HepG2 (cell line): ENCODE measurements around the gene P2RY8. TPM values are rescaled to one million over a fixed set of nuclear protein-coding genes. Genes with fewer than 3 reads are reported as not detected.

Source experiments
- ATAC-seq: fragments of 200-7000 bp; cut with Tn5 transposase; 3 replicates; pipeline ENCODE4 v1.9.1; 2020; ENCODE audit warnings: mild to moderate bottlenecking, moderate library complexity
- BruUV-seq: library from RNA; stranded (reverse); fragments of 400-500 nt; replicated peaks from 2 replicates; lab custom pipeline; 2021; lab: Mats Ljungman, UMichigan
- CTCF ChIA-PET: fragments of 300-600 bp; formaldehyde crosslinking; extraction: SDS; loops from one replicate; lab custom pipeline; 2021; ENCODE audit warnings: low total read pairs, inconsistent platforms, low intra/inter-chr PET ratio; lab: Yijun Ruan, JAX
- POLR2A ChIA-PET: fragments of 350-600 bp; sonication (Branson Sonifier 250); formaldehyde crosslinking; loops from one replicate; lab custom pipeline; 2020; ENCODE audit warnings: antibody characterized with exemption, inconsistent platforms; lab: Yijun Ruan, JAX
- DNase-seq: peaks from one replicate; pipeline ENCODE4 v3.0.0-alpha.2; 2015; ENCODE audit warnings: low spot score
- FAIRE-seq: peaks from 3 replicates; lab custom pipeline; 2011; peaks lifted over from hg19 to GRCh38; lab: Jason Lieb, UNC
- H2AFZ ChIP-seq: one replicate; pipeline ENCODE4 v1.6.1; 2011; ENCODE audit warnings: low read length, inconsistent platforms
- H3K27ac ChIP-seq: fragments of 300-600 bp; 3 replicates; pipeline ENCODE4 v1.8.0; 2011; ENCODE audit warnings: mixed run types, mild to moderate bottlenecking, mixed read lengths, low read length, inconsistent platforms; ENCODE audit not compliant: insufficient read depth; ENCODE audit errors: extremely low read length
- H3K27me3 ChIP-seq, 2 experiments: fragments of 200-600 bp in 1 of 2; 2 replicates in 1 of 2; 3 replicates in 1 of 2; pipeline versions ENCODE4 v1.6.0 to v1.8.0; 2011; ENCODE audit warnings: low read length in 2 of 2, mild to moderate bottlenecking in 2 of 2, moderate library complexity in 2 of 2, inconsistent platforms in 1 of 2; ENCODE audit not compliant: insufficient read depth in 2 of 2, control insufficient read depth in 1 of 2
- H3K36me3 ChIP-seq, 2 experiments: fragments of 200-600 bp in 1 of 2; replicated peaks in 1 of 2; 2 replicates in 1 of 2; 3 replicates in 1 of 2; pipeline versions ENCODE4 v1.5.1 to v1.8.0; 2011; ENCODE audit warnings: low read length in 2 of 2, inconsistent platforms in 1 of 2; ENCODE audit not compliant: insufficient read depth in 2 of 2, control insufficient read depth in 1 of 2
- H3K4me1 ChIP-seq: 2 replicates; pipeline ENCODE4 v1.5.1; 2012; ENCODE audit warnings: low read length, inconsistent platforms; ENCODE audit not compliant: insufficient read depth
- H3K4me2 ChIP-seq: 2 replicates; pipeline ENCODE4 v1.6.0; 2011; ENCODE audit warnings: low read depth, low read length, inconsistent platforms
- H3K4me3 ChIP-seq, 3 experiments: fragments of 200-600 bp in 1 of 3; sonication (generic), shearing (Covaris generic) in 1 of 3; replicated peaks in 1 of 3; 2 replicates each; pipeline ENCODE4 v1.5.1; 2011 to 2016; ENCODE audit warnings: low read length in 3 of 3, inconsistent platforms in 2 of 3, low read depth in 2 of 3, mild to moderate bottlenecking in 2 of 3, control low read depth in 1 of 3, mixed read lengths in 1 of 3; ENCODE audit not compliant: insufficient read depth in 1 of 3
- H3K79me2 ChIP-seq: one replicate; pipeline ENCODE4 v1.6.1; 2011; ENCODE audit warnings: low read length, inconsistent platforms; ENCODE audit not compliant: insufficient read depth
- H3K9ac ChIP-seq: 2 replicates; pipeline ENCODE4 v1.6.0; 2011; ENCODE audit warnings: mild to moderate bottlenecking, low read depth, low read length, inconsistent platforms; ENCODE audit not compliant: insufficient read depth
- H3K9me3 ChIP-seq: 2 replicates; pipeline ENCODE4 v1.5.1; 2012; ENCODE audit warnings: mild to moderate bottlenecking, low read length
- H4K20me1 ChIP-seq: 2 replicates; pipeline ENCODE4 v1.6.0; 2011; ENCODE audit warnings: inconsistent platforms, mild to moderate bottlenecking, low read length, moderate library complexity; ENCODE audit not compliant: insufficient read depth
- KDM1A ChIP-seq: IDR thresholded peaks from 2 replicates; pipeline ENCODE4 v1.6.1; 2016; ENCODE audit warnings: missing compliant biosample characterization
- MEF2D ChIP-seq: sonication (generic); formaldehyde crosslinking; IDR thresholded peaks from 2 replicates; pipeline ENCODE4 v1.5.1; 2020; ENCODE audit warnings: mild to moderate bottlenecking, missing genetic modification reagents
- NBN ChIP-seq: fragments of 450-650 bp; conservative IDR thresholded peaks from 2 replicates; pipeline ENCODE4 v1.6.1; 2017
- SOX6 ChIP-seq, 2 experiments: fragments of 450-650 bp in 1 of 2; sonication (generic) in 1 of 2; formaldehyde crosslinking in 1 of 2; IDR thresholded peaks; 2 replicates each; pipeline versions ENCODE4 v1.4.0 to v1.6.1; 2017 to 2020; ENCODE audit warnings: antibody characterized with exemption in 1 of 2, mild to moderate bottlenecking in 1 of 2, missing genetic modification reagents in 1 of 2
- ZFP37 ChIP-seq: sonication (generic); formaldehyde crosslinking; IDR thresholded peaks from 2 replicates; pipeline ENCODE4 v1.4.0; 2020; ENCODE audit warnings: missing genetic modification reagents, borderline replicate concordance
- ZNF205 ChIP-seq: IDR thresholded peaks from 2 replicates; pipeline ENCODE4 v1.6.1; 2018; ENCODE audit warnings: missing biosample characterization, missing genetic modification reagents
- ZNF570 ChIP-seq: sonication (generic); formaldehyde crosslinking; IDR thresholded peaks from 2 replicates; pipeline ENCODE4 v1.4.0; 2020; ENCODE audit warnings: mild to moderate bottlenecking, missing genetic modification reagents, borderline replicate concordance
- WGBS: methylation state at CpG from one replicate; pipeline ENCODE4 v1.1.6; 2017; ENCODE audit warnings: low lambda C conversion rate; 5-methylcytosine and 5-hydroxymethylcytosine counted together
- in situ Hi-C: cut with HindIII; loops from 2 replicates; pipeline ENCODE4 v1.10.0; 2017; ENCODE audit warnings: low pct_unique_long_range_greater_than_20kb; ENCODE audit not compliant: extremely low pct_ligation_motif_present
- intact Hi-C: fragments of 100-400 bp; cut with micrococcal nuclease; formaldehyde crosslinking; loops from one replicate; pipeline ENCODE4 v1.10.0; 2022; ENCODE audit not compliant: unreplicated experiment
- polyA plus RNA-seq, 8 experiments: library from polyadenylated mRNA; depleted of rRNA in 3 of 8; stranded (reverse) in 7 of 8; unstranded in 1 of 8; fragments of >200 nt; fragmentation: Illumina TruSeq in 4 of 8; extraction: Trizol in 4 of 8; gene quantifications; 2 replicates each; pipeline versions ENCODE4 v1.2.1 to v1.2.3, GENCODE V29; 2011 to 2016; ENCODE audit warnings: low read depth in 4 of 8, missing spikeins in 1 of 8, mixed read lengths in 1 of 8; ENCODE audit not compliant: insufficient read depth in 1 of 8
- total RNA-seq, 5 experiments: library from RNA; depleted of rRNA; stranded (reverse); fragments of >200 nt; fragmentation: Illumina TruSeq; extraction: Trizol; gene quantifications; 2 replicates each; pipeline ENCODE4 v1.2.3, GENCODE V29; 2016; ENCODE audit warnings: low read depth in 1 of 5
- TF ChIP-seq, protein P1 (sequence below): sonication (generic); formaldehyde crosslinking; IDR thresholded peaks from 2 replicates; pipeline ENCODE4 v1.8.0; 2022; ENCODE audit warnings: missing genetic modification reagents, mild to moderate bottlenecking, moderate library complexity, borderline replicate concordance

Gene P2RY8
- total and polyA plus RNA-seq, 2 of the 13 experiments (the other 11 are each of a cell fraction or from before 2014, with no cell fraction given), result 1.0 to 1.3 TPM

DNA sequence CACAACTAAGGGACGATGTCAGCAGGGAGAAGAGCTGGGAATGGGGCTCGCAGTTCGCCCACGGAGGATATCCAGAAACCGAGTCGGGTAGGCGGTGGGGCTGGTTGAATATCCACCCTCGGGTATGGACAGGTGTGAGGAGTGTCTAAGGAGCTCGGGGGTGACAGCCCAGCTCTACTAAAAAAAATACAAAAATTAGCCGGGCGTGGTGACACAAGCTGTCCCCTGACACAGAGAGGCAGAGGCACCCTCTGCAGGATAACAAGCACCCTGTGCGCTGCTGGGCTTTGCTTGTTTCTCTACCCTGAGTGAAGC lies 72.1 kb downstream of the P2RY8 start (continued):
- TF ChIP-seq ZNF570, result no peak
- TF ChIP-seq SOX6 (IDR thresholded peaks at IDR 0.05), result no peak
- no peak for TF ChIP-seq SOX6 (CRISPR knock-in tag; IDR thresholded peaks at IDR 0.05)
- no peak for TF ChIP-seq ZNF205 (CRISPR knock-in tag)
- TF ChIP-seq, protein P1, sequence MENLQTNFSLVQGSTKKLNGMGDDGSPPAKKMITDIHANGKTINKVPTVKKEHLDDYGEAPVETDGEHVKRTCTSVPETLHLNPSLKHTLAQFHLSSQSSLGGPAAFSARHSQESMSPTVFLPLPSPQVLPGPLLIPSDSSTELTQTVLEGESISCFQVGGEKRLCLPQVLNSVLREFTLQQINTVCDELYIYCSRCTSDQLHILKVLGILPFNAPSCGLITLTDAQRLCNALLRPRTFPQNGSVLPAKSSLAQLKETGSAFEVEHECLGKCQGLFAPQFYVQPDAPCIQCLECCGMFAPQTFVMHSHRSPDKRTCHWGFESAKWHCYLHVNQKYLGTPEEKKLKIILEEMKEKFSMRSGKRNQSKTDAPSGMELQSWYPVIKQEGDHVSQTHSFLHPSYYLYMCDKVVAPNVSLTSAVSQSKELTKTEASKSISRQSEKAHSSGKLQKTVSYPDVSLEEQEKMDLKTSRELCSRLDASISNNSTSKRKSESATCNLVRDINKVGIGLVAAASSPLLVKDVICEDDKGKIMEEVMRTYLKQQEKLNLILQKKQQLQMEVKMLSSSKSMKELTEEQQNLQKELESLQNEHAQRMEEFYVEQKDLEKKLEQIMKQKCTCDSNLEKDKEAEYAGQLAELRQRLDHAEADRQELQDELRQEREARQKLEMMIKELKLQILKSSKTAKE (CRISPR knock-in tag), result no peak

DNA sequence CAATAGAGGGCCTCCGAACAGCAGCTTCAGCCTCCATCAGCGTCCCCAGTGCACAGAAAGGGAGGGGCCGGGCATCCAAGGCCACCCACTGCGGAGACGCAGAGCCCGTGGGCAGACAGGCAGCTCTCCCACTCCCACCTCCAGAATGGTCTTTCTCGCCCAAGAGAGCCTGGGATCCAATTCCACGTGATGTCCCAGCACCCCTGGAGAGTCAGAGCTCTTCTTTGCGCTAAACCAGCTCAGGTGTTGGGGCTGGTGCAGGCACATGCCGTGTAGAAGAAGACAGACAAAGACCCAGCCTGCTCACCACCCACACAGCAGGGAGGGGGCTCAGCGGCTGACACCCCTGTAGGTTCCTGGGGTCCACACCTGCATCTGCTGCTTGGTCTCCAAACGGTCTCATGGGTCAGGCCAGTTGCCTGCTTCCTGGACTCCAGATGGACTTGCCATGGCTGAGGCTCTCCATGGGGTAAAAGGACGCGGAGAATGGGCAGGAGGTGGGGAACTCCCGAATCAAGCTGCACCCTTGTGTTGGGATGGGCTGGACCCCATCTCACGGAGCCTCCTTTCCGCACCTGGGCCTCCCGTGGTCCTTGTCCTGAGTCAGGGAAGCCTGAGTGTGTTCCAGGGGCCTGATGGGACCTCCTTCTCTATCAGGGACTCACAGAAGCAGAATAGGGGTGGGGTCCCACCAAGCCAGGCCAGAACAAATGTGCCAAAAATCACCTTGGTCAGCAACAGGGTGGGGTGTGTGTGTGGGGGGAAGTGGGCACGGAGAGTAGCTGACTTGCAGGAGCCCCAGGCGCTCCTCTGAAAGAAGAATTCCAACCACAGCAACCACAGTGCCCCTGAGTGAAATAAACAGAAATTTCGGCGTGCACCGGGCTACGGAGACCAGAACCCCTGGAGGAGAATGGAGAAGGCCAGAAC lies 72.7 kb downstream of the P2RY8 start:
- ATAC-seq (no peak), DNase-seq (no peak), FAIRE-seq (no peak)
- intact Hi-C loops (no loop called here), in situ Hi-C loops (loop anchor here (25.0 kb wide), 1 partner anchor 1148 kb away; no protein-coding TSS in a partner anchor)
- Histone ChIP-seq H2AFZ (no peak overlapping the region), H3K9ac (no peak overlapping the region), H3K36me3 (no peaks in the 10 kb centered on the region), H3K79me2 (no peaks in the 10 kb centered on the region), H3K4me3 (no peak overlapping the region), H4K20me1 (no peaks in the 10 kb centered on the region), H3K27me3 (no peaks in the 10 kb centered on the region), H3K9me3 (no peaks in the 10 kb centered on the region), H3K4me1 (no peaks in the 10 kb centered on the region), H3K27ac (no peak overlapping the region), H3K4me2 (no peak overlapping the region)
- BruUV-seq, result no TSS peak
- CTCF ChIA-PET, result no interaction called here
- TF ChIP-seq KDM1A (CRISPR knock-in tag), result no peak
- TF ChIP-seq NBN, result no peak
- TF ChIP-seq MEF2D (CRISPR knock-in tag), result no peak
- no peak for TF ChIP-seq ZFP37 (CRISPR knock-in tag)
- 79% methylated on average over 13 of the region's 24 CpGs for WGBS
- POLR2A ChIA-PET, result no interaction called here
